AG20443 (cell line): ENCODE data around the gene ZNF778.
"Not testable (repeated sequence)": the region's sequence is repeated elsewhere in the genome, so short reads cannot be mapped to it uniquely, and the experiment has no call there.

ENCODE experiments used
- DNase-seq: peaks from one replicate; pipeline ENCODE4 v3.0.0; 2012; ENCODE audit warnings: low spot score, mixed read lengths

Gene ZNF778

GRCh38 chr16:89257757-89258465, 40.4 kb downstream of the ZNF778 start:
- DNase-seq, result no peak

DNA sequence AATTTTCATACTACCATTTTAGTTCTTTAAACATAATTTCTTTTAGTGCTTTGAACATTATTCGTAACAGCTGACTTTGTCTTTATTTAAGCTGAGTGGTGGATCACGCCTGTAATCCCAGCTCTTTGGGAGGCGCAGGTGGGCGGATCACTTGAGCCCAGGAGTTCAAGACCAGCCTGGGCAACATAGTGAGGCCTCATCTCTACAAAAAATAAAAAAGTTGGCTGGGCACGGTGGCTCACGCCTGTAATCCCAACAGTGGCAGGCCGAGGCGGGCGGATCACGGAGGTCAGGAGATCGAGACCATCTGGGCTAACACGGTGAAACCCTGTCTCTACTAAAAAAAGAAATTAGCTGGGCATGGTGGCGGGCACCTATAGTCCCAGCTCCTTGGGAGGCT, 42.4 kb downstream of the ZNF778 start:
- DNase-seq, result not testable (repeated sequence)

DNA sequence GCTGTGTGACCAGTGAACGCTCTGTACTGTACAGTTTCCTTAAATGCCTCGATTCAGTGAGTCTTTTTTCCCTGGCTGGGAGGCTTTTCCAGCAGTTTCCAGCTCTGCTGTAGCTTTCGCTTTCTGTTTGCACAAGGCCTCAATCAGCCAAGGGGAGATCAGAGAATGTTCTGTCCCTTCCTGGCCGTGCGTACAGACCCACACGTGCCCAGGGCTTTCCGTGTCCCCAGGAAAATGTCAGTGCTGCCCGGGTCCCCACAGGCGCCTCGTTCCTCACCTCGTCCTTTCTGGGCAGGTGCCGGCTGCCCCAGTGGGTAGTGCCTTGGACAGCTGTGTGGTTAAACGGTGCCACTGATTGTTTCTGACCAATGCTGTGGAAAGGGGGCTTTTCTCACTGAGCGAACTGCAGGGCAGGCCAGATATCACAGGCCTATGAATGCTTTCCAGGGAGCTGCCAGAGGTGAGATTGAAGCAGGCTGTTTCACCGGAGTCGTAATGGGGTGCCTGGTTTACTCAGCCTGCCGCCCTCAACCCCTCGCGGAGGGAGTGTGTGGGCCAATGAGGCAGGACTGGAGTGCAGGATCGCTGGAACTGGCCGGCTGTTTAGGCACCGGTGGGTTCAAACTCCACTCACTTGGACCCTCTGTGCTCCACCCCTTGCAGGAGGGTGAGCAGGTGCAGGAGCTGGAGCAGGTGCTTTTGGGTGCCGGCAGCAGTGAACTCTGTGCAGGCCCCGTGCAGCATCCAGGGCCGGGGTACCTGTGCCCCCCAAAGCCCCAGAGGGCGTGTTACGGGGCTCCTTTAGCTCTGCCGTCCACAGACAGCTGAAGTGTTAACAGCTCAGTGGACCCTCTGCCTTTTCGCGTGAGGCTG, 44.4 kb downstream of the ZNF778 start:
- DNase-seq, result no peak

GRCh38 chr16:89264800-89265550, 47.5 kb downstream of the ZNF778 start:
- DNase-seq, result no peak

DNA sequence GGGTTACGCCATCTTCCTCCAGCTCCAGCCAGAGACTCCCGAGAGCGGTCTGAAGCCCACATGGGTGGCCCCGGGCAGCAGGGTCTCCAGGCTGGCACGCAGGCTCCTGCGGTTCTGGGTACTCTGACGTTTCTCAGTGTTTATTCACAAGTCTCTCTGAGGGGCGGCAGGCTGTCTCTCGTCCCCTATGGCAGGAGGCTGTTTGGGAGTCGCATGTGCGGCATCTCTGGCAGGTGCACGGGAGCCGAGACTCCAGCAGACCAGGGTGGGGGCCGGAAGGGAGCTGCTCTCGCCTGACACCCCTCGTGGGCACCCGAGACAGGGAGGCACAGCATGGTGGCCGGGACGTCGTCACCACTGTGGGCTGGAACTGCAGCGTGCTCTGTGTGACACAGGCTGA, 48.1 kb downstream of the ZNF778 start:
- DNase-seq, result no peak

GRCh38 chr16:89266521-89267134, 49.1 kb downstream of the ZNF778 start:
- no peak for DNase-seq

- not testable (repeated sequence) for DNase-seq
These were observed 50.2 kb downstream of the ZNF778 start for GRCh38 chr16:89267746-89268145.

DNA sequence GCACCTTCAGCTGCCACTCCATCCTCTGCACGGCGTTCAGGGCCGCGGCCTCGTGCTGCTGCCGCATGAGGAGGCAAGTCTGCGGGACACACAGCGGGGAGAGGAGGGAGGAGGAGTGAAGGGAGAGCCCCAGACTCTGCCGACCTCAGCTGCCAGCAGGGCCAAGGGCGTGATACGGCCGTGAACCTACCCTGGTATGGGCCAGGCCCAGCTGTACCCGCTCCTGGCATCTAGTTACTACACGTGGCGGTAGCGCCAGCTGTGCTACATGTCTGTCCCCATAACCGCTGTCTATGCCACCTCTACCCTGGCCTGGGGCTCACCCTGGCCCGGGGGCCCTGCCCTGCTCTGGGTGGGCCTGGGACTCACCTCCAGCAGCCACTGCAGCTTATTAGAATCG, 51.1 kb downstream of the ZNF778 start:
- no peak for DNase-seq

- DNase-seq, result no peak
These were observed 51.7 kb downstream of the ZNF778 start for GRCh38 chr16:89268987-89269735.

DNA sequence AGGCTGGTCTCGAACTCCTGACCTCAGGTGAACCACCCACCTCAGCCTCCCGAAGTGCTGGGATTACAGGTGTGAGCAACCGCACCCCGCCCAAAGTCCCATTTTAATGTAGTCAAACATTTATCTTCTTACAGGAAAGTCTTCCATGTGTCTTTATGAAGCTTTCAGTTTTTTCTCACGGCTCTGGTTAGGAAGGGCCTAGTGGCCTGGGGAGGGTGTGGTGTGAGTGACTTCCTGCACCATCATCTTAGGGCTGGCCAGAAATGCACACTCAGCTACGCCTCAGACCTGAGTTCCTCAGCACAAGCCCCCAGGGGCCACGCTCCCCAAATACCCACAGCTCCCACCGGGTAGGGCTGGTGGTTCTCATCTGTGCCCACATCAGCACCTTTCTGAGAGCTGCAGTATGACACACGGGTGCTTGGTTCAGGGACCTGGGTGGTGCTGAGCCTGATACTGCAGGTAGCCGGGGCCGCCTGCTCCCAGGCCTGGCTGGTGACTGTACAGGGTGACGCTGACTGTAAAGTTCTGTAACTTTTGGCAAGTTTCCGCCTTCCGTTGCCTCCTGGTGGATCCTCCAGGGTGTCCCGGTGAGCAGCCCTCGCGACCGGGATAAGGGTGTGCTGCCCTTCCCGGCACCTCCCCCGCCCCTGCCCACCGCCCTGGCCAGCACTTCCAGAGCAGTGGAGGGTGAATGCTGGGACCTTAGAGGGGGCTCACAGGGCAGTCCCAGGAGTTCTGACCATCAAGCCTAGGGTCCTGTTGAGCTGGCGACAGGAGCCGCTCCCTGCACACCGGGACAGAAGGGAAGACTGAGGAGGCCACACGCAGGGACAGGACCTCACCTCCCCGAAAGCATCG, 52.5 kb downstream of the ZNF778 start:
- DNase-seq, result no peak

DNA sequence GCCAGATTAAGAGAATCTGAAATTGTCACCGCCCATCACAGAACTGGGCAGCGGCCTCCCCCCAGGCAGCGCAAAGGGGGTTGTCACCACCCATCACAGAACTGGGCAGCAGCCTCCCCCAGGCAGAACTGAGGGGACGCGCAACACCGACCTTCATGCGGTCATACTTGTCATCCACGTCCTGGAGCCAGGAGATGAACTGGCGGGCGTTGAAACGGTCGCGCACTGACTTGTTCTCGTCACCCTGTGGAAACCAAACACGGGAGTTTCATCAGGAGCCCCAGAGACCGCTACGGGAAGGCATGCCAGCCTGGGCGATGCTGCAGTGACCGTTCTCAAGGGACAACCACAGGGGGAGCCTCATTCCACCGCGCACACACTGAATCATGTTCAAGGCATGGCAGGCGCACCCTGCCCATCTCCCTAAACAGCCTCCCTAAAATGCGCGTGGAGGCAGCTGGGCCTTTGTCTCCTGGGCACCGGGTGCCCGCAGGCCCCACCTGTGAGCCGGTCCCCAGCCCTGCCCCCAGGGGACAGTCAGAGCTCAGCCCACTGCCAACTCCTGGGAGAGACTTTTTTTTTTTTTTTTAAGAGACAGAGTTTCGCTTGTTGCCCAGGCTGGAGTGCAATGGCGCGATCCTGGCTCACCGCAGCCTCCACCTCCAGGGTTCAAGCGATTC, 53.3 kb downstream of the ZNF778 start:
- no peak for DNase-seq

- DNase-seq, result no peak
These were observed 55.1 kb downstream of the ZNF778 start for GRCh38 chr16:89272631-89273030.

- no peak for DNase-seq
These were observed 56.4 kb downstream of the ZNF778 start for GRCh38 chr16:89273741-89274472.

GRCh38 chr16:89274561-89275283, 57.2 kb downstream of the ZNF778 start:
- DNase-seq, result no peak

DNA sequence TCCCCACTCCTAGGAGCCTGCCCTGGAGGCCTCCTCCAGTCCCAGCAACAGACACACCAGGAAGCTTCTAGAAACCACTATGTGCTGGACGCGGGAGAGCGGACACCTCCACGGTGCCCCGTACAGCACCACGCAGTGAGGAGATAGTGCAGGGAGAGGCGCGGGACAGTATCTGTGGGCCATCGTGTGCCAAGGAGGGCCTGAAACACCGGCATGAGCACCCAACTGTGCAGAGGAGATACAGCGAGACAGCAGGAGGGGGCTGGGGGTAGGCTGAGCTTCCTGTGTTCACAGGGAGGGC, 57.7 kb downstream of the ZNF778 start:
- no peak for DNase-seq

- no peak for DNase-seq
These were observed 58.6 kb downstream of the ZNF778 start for GRCh38 chr16:89275837-89276720.

DNA sequence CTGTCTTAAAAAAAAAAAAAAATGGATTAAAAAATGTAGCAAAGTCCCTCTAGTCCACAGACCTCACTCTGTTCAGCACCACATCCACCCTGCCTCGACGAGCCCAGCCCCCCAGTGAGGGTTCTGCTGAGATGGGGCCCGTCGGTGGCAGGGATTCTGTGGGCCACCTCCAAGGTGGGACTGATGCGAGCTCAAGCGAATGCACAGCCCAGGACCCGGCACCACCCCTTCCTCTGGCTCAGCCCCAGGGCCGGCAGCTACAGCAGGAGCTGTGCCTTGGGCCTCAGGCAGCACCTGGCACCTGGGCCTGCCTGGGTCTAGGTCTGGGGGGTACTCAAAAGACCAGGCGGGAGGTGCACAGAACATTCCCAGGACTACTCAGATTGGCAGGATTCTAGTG, 59.5 kb downstream of the ZNF778 start:
- DNase-seq, result no peak
